Karpas-422 (cell line): Measurements from ENCODE around the gene PADI6. TPM values are rescaled to one million over a fixed set of nuclear protein-coding genes. Genes with fewer than 3 reads are reported as not detected.
"Not testable (repeated sequence)": the region's sequence is repeated elsewhere in the genome, so short reads cannot be mapped to it uniquely, and the experiment has no call there.

Source experiments
- DNase-seq: peaks from one replicate; pipeline ENCODE4 v3.0.0-alpha.2; 2015
- H2AFZ ChIP-seq: fragments of 200-600 bp; sonication (generic); 2 replicates; pipeline ENCODE4 v1.6.1; 2014; ENCODE audit warnings: antibody characterized with exemption, low read length, mixed read lengths
- H3K27ac ChIP-seq: fragments of 200-600 bp; sonication (generic); 2 replicates; pipeline ENCODE4 v1.5.1; 2014; ENCODE audit warnings: mild to moderate bottlenecking, low read length, moderate library complexity
- H3K27me3 ChIP-seq: fragments of 200-600 bp; sonication (generic); 2 replicates; pipeline ENCODE4 v1.6.1; 2014; ENCODE audit warnings: low read length, mixed read lengths
- H3K36me3 ChIP-seq: fragments of 200-600 bp; sonication (generic); 2 replicates; pipeline ENCODE4 v1.6.1; 2014; ENCODE audit warnings: low read length, mixed read lengths; ENCODE audit not compliant: insufficient read depth
- H3K4me1 ChIP-seq: fragments of 200-600 bp; sonication (generic); 2 replicates; pipeline ENCODE4 v1.6.1; 2014; ENCODE audit warnings: mild to moderate bottlenecking, low read length, mixed read lengths
- H3K4me2 ChIP-seq: fragments of 200-600 bp; sonication (generic); 2 replicates; pipeline ENCODE4 v1.6.1; 2014; ENCODE audit warnings: low read length, low read depth, mild to moderate bottlenecking; ENCODE audit not compliant: poor library complexity, severe bottlenecking
- H3K4me3 ChIP-seq: fragments of 200-600 bp; sonication (generic); 2 replicates; pipeline ENCODE4 v1.5.1; 2014; ENCODE audit warnings: mild to moderate bottlenecking, antibody characterized with exemption, low read length, mixed read lengths
- H3K79me2 ChIP-seq: fragments of 200-600 bp; sonication (generic); 2 replicates; pipeline ENCODE4 v1.6.1; 2014; ENCODE audit warnings: mild to moderate bottlenecking, low read length, mixed read lengths
- H3K9ac ChIP-seq: fragments of 200-600 bp; sonication (generic); 2 replicates; pipeline ENCODE4 v1.6.0; 2014; ENCODE audit warnings: low read length
- H3K9me2 ChIP-seq: fragments of 200-600 bp; sonication (generic), shearing (Covaris generic); replicated peaks from 2 replicates; pipeline ENCODE4 v1.6.0; 2014; ENCODE audit warnings: mild to moderate bottlenecking, low read length, moderate library complexity; ENCODE audit not compliant: insufficient read depth
- H3K9me3 ChIP-seq: fragments of 300-700, 200-600 bp; sonication (generic); 2 replicates; pipeline ENCODE4 v1.6.1; 2014; ENCODE audit warnings: low read length, mixed read lengths
- H4K20me1 ChIP-seq: fragments of 200-600 bp; sonication (generic); 2 replicates; pipeline ENCODE4 v1.6.1; 2014; ENCODE audit warnings: mild to moderate bottlenecking, antibody characterized with exemption, low read length, low read depth; ENCODE audit not compliant: insufficient read depth
- total RNA-seq: library from RNA; depleted of rRNA; stranded (reverse); fragments of >200 nt; shearing (Covaris generic); gene quantifications from 2 replicates; pipeline ENCODE4 v1.2.3, GENCODE V29; 2014; ENCODE audit warnings: low replicate concordance

Gene PADI6
- total RNA-seq, 1 experiment from 2014 or later: not detected

GRCh38 chr1:17340358-17340757, 31.6 kb upstream of the PADI6 start:
- Histone ChIP-seq H3K9me3 (no peaks in the 10 kb centered on the region), H3K4me2 (no peak overlapping the region), H3K9me2 (no peaks in the 10 kb centered on the region), H3K27me3 (no peaks in the 10 kb centered on the region), H2AFZ (no peak overlapping the region), H3K4me3 (no peak overlapping the region), H3K27ac (no peak overlapping the region), H3K36me3 (no peaks in the 10 kb centered on the region), H3K4me1 (peaks cover 7% of the 10 kb centered on the region), H3K79me2 (no peaks in the 10 kb centered on the region), H3K9ac (no peak overlapping the region), H4K20me1 (no peaks in the 10 kb centered on the region)
- no peak for DNase-seq

- DNase-seq: no peak
- Histone ChIP-seq H4K20me1 (no peaks in the 10 kb centered on the region), H3K9me3 (no peaks in the 10 kb centered on the region), H3K4me3 (no peak overlapping the region), H2AFZ (no peak overlapping the region), H3K4me2 (no peak overlapping the region), H3K9me2 (no peaks in the 10 kb centered on the region), H3K9ac (no peak overlapping the region), H3K79me2 (no peaks in the 10 kb centered on the region), H3K36me3 (no peaks in the 10 kb centered on the region), H3K4me1 (peaks cover 7% of the 10 kb centered on the region), H3K27ac (no peak overlapping the region), H3K27me3 (no peaks in the 10 kb centered on the region)
Observed at GRCh38 chr1:17342014-17342441, 30.0 kb upstream of the PADI6 start.

- not testable (repeated sequence) for H2AFZ ChIP-seq, H3K4me3 ChIP-seq, H3K4me1 ChIP-seq, H3K4me2 ChIP-seq, H3K79me2 ChIP-seq, H3K9me3 ChIP-seq, H3K9ac ChIP-seq, H3K27ac ChIP-seq, H3K27me3 ChIP-seq, H4K20me1 ChIP-seq, H3K9me2 ChIP-seq, DNase-seq, H3K36me3 ChIP-seq
Observed at GRCh38 chr1:17345506-17345905, 26.5 kb upstream of the PADI6 start.

GRCh38 chr1:17346046-17346789, 25.8 kb upstream of the PADI6 start:
- no peak overlapping the region for H3K9ac ChIP-seq
- H4K20me1 ChIP-seq: no peaks in the 10 kb centered on the region; the same call in 1 of the 2 replicates
- no peaks in the 10 kb centered on the region for H3K27me3 ChIP-seq
- H3K9me3 ChIP-seq: no peaks in the 10 kb centered on the region
- no peak for DNase-seq
- H3K79me2 ChIP-seq: no peaks in the 10 kb centered on the region
- peaks cover 7% of the 10 kb centered on the region for H3K4me1 ChIP-seq
- no peaks in the 10 kb centered on the region for H3K9me2 ChIP-seq
- no peak overlapping the region for H3K4me3 ChIP-seq
- H3K36me3 ChIP-seq: no peaks in the 10 kb centered on the region
- no peak overlapping the region for H3K4me2 ChIP-seq
- no peak overlapping the region for H3K27ac ChIP-seq
- H2AFZ ChIP-seq: no peak overlapping the region

GRCh38 chr1:17347769-17348592, 24.0 kb upstream of the PADI6 start:
- Histone ChIP-seq H3K27ac (no peak overlapping the region), H3K9me2 (no peaks in the 10 kb centered on the region), H3K36me3 (no peaks in the 10 kb centered on the region), H2AFZ (no peak overlapping the region), H3K27me3 (no peaks in the 10 kb centered on the region), H3K4me2 (no peak overlapping the region), H3K79me2 (no peaks in the 10 kb centered on the region), H3K9ac (no peak overlapping the region), H3K4me1 (peaks cover 7% of the 10 kb centered on the region), H4K20me1 (no peaks in the 10 kb centered on the region; the same call in 1 of the 2 replicates), H3K9me3 (no peaks in the 10 kb centered on the region), H3K4me3 (no peak overlapping the region)
- DNase-seq: no peak

- Histone ChIP-seq H3K36me3 (no peaks in the 10 kb centered on the region), H3K9me2 (no peaks in the 10 kb centered on the region), H3K27me3 (no peaks in the 10 kb centered on the region), H3K27ac (no peak overlapping the region), H4K20me1 (no peaks in the 10 kb centered on the region; the same call in 1 of the 2 replicates), H2AFZ (no peak overlapping the region), H3K9me3 (no peaks in the 10 kb centered on the region), H3K9ac (no peak overlapping the region), H3K79me2 (no peaks in the 10 kb centered on the region), H3K4me1 (peaks cover 7% of the 10 kb centered on the region), H3K4me2 (no peak overlapping the region), H3K4me3 (no peak overlapping the region)
- DNase-seq: no peak
Observed at GRCh38 chr1:17348593-17349234, 23.3 kb upstream of the PADI6 start.

GRCh38 chr1:17350083-17350482, 21.9 kb upstream of the PADI6 start:
- no peak for DNase-seq
- no peaks in the 10 kb centered on the region for H3K79me2 ChIP-seq
- no peaks in the 10 kb centered on the region for H3K36me3 ChIP-seq
- no peaks in the 10 kb centered on the region for H3K9me2 ChIP-seq
- H3K27ac ChIP-seq: no peak overlapping the region
- H3K27me3 ChIP-seq: no peaks in the 10 kb centered on the region
- H4K20me1 ChIP-seq: no peaks in the 10 kb centered on the region; the same call in 1 of the 2 replicates
- H3K4me2 ChIP-seq: no peak overlapping the region
- H3K9ac ChIP-seq: no peak overlapping the region
- no peak overlapping the region for H3K4me3 ChIP-seq
- H2AFZ ChIP-seq: no peak overlapping the region
- H3K4me1 ChIP-seq: no peaks in the 10 kb centered on the region
- no peaks in the 10 kb centered on the region for H3K9me3 ChIP-seq

GRCh38 chr1:17350928-17351446, 21.0 kb upstream of the PADI6 start:
- H3K4me3 ChIP-seq: no peak overlapping the region
- H3K27ac ChIP-seq: no peak overlapping the region
- no peak overlapping the region for H3K4me2 ChIP-seq
- H3K27me3 ChIP-seq: no peaks in the 10 kb centered on the region
- H4K20me1 ChIP-seq: no peaks in the 10 kb centered on the region; the same call in 1 of the 2 replicates
- no peaks in the 10 kb centered on the region for H3K79me2 ChIP-seq
- H3K9me3 ChIP-seq: no peaks in the 10 kb centered on the region
- no peaks in the 10 kb centered on the region for H3K36me3 ChIP-seq
- H3K4me1 ChIP-seq: no peaks in the 10 kb centered on the region
- no peaks in the 10 kb centered on the region for H3K9me2 ChIP-seq
- no peak overlapping the region for H3K9ac ChIP-seq
- DNase-seq: no peak
- no peak overlapping the region for H2AFZ ChIP-seq
